ENCODE measurements around the gene TM6SF1.
"Not testable (repeated sequence)": the region's sequence is repeated elsewhere in the genome, so short reads cannot be mapped to it uniquely, and the experiment has no call there.

The TM6SF1 gene

GRCh38 chr15:83164771-83165404 is 57.4 kb downstream of the TM6SF1 start:
- Mint-ChIP-seq H3K9me3 (peaks cover 15% of the 10 kb centered on the region), H3K4me1 (ENCODE audit: low read depth) (peaks cover 15% of the 10 kb centered on the region), H3K27ac (peak overlapping the region; percentile 38), H3K4me3 (no peak overlapping the region), H3K36me3 (ENCODE audit: low read depth) (no peaks in the 10 kb centered on the region), H3K27me3 (peaks cover 56% of the 10 kb centered on the region)
- DNase-seq = no peak

- no peak overlapping the region for H3K4me3 Mint-ChIP-seq
- H3K27ac Mint-ChIP-seq = no peak overlapping the region
- no peaks in the 10 kb centered on the region for H3K36me3 Mint-ChIP-seq (ENCODE audit: low read depth)
- H3K9me3 Mint-ChIP-seq = peaks cover 15% of the 10 kb centered on the region
- H3K4me1 Mint-ChIP-seq (ENCODE audit: low read depth) = peaks cover 15% of the 10 kb centered on the region
- DNase-seq = no peak
- peaks cover 50% of the 10 kb centered on the region for H3K27me3 Mint-ChIP-seq
These were observed 58.8 kb downstream of the TM6SF1 start for GRCh38 chr15:83166218-83166617.

GRCh38 chr15:83166830-83167229 is 59.4 kb downstream of the TM6SF1 start:
- H3K9me3 Mint-ChIP-seq = peaks cover 15% of the 10 kb centered on the region
- peaks cover 15% of the 10 kb centered on the region for H3K4me1 Mint-ChIP-seq (ENCODE audit: low read depth)
- H3K27ac Mint-ChIP-seq = no peak overlapping the region
- DNase-seq = no peak
- H3K4me3 Mint-ChIP-seq = no peak overlapping the region
- H3K36me3 Mint-ChIP-seq (ENCODE audit: low read depth) = no peaks in the 10 kb centered on the region
- H3K27me3 Mint-ChIP-seq = peaks cover 47% of the 10 kb centered on the region

- not testable (repeated sequence) for H3K36me3 Mint-ChIP-seq (ENCODE audit: low read depth); H3K4me1 Mint-ChIP-seq (ENCODE audit: low read depth); H3K27ac Mint-ChIP-seq; DNase-seq; H3K4me3 Mint-ChIP-seq
- peaks cover 38% of the 10 kb centered on the region for H3K27me3 Mint-ChIP-seq
- H3K9me3 Mint-ChIP-seq = peaks cover 13% of the 10 kb centered on the region
These were observed 62.1 kb downstream of the TM6SF1 start for GRCh38 chr15:83169576-83169975.

GRCh38 chr15:83170474-83171165 is 63.2 kb downstream of the TM6SF1 start:
- H3K9me3 Mint-ChIP-seq = peaks cover 7% of the 10 kb centered on the region
- no peak for DNase-seq
- H3K4me1 Mint-ChIP-seq (ENCODE audit: low read depth) = no peaks in the 10 kb centered on the region
- no peak overlapping the region for H3K4me3 Mint-ChIP-seq
- H3K27me3 Mint-ChIP-seq = peaks cover 40% of the 10 kb centered on the region
- H3K27ac Mint-ChIP-seq = no peak overlapping the region
- H3K36me3 Mint-ChIP-seq (ENCODE audit: low read depth) = no peaks in the 10 kb centered on the region

GRCh38 chr15:83174891-83175290 is 67.4 kb downstream of the TM6SF1 start:
- no peaks in the 10 kb centered on the region for H3K9me3 Mint-ChIP-seq

GRCh38 chr15:83178390-83178789 is 70.9 kb downstream of the TM6SF1 start:
- H3K27ac Mint-ChIP-seq = no peak overlapping the region
- no peaks in the 10 kb centered on the region for H3K4me1 Mint-ChIP-seq (ENCODE audit: low read depth)
- H3K9me3 Mint-ChIP-seq = no peaks in the 10 kb centered on the region
- H3K27me3 Mint-ChIP-seq = peaks cover 30% of the 10 kb centered on the region
- DNase-seq = no peak
- no peaks in the 10 kb centered on the region for H3K36me3 Mint-ChIP-seq (ENCODE audit: low read depth)
- no peak overlapping the region for H3K4me3 Mint-ChIP-seq

More at GRCh38 chr15:83174891-83175290, 67.4 kb downstream of the TM6SF1 start:
- H3K27me3 Mint-ChIP-seq = peaks cover 32% of the 10 kb centered on the region
- H3K36me3 Mint-ChIP-seq (ENCODE audit: low read depth) = no peaks in the 10 kb centered on the region
- no peak for DNase-seq
- H3K27ac Mint-ChIP-seq = no peak overlapping the region
- H3K4me1 Mint-ChIP-seq (ENCODE audit: low read depth) = no peaks in the 10 kb centered on the region
- no peak overlapping the region for H3K4me3 Mint-ChIP-seq

- no peaks in the 10 kb centered on the region for H3K4me1 Mint-ChIP-seq (ENCODE audit: low read depth)
- peaks cover 28% of the 10 kb centered on the region for H3K27me3 Mint-ChIP-seq
- H3K4me3 Mint-ChIP-seq = no peak overlapping the region
- H3K36me3 Mint-ChIP-seq (ENCODE audit: low read depth) = no peaks in the 10 kb centered on the region
- H3K27ac Mint-ChIP-seq = no peak overlapping the region
- no peak for DNase-seq
- no peaks in the 10 kb centered on the region for H3K9me3 Mint-ChIP-seq
These were observed 71.5 kb downstream of the TM6SF1 start for GRCh38 chr15:83178869-83179325.

GRCh38 chr15:83185561-83185960 is 78.1 kb downstream of the TM6SF1 start:
- H3K27ac Mint-ChIP-seq = no peak overlapping the region
- no peaks in the 10 kb centered on the region for H3K4me1 Mint-ChIP-seq (ENCODE audit: low read depth)
- no peak for DNase-seq
- no peaks in the 10 kb centered on the region for H3K36me3 Mint-ChIP-seq (ENCODE audit: low read depth)
- peaks cover 8% of the 10 kb centered on the region for H3K27me3 Mint-ChIP-seq
- H3K9me3 Mint-ChIP-seq = no peaks in the 10 kb centered on the region
- no peak overlapping the region for H3K4me3 Mint-ChIP-seq
